K562 (cell line): Measurements from ENCODE around the gene PCF11. TPM values are rescaled to one million over a fixed set of nuclear protein-coding genes. Genes with fewer than 3 reads are reported as not detected.

Source experiments
- DIDO1 ChIP-seq: fragments of 450-650 bp; IDR thresholded peaks from 2 replicates; pipeline ENCODE4 v1.6.1; 2016; ENCODE audit warnings: low read depth, missing biosample characterization, missing genetic modification characterization
- JUNB ChIP-seq: fragments of 450-650 bp; formaldehyde crosslinking; conservative IDR thresholded peaks from 2 replicates; pipeline ENCODE4 v1.4.0; 2020; ENCODE audit warnings: mild to moderate bottlenecking
- PHTF2 ChIP-seq: fragments of 250-450 bp; sonication (Bioruptor Pico); IDR thresholded peaks from 2 replicates; pipeline ENCODE4 v1.5.0; 2021; ENCODE audit warnings: mild to moderate bottlenecking
- SRSF7 ChIP-seq: fragments of 200-400 bp; formaldehyde crosslinking; optimal IDR thresholded peaks from 2 replicates; pipeline ENCODE3; 2017; ENCODE audit warnings: mild to moderate bottlenecking, low read depth, low read length
- TAL1 ChIP-seq: fragments of 450-650 bp; IDR thresholded peaks from 2 replicates; pipeline ENCODE4 v1.6.1; 2016; ENCODE audit warnings: mild to moderate bottlenecking
- polyA plus RNA-seq, 8 experiments: library from polyadenylated mRNA; depleted of rRNA in 4 of 8; stranded (reverse) in 5 of 8; unstranded in 3 of 8; fragments of >200 nt; fragmentation: Nextera tagmentation in 2 of 8; fragmentation: Illumina TruSeq in 1 of 8; extraction: Ambion mirVana in 2 of 8; extraction: Trizol in 1 of 8; gene quantifications; 2 replicates each; pipeline versions ENCODE4 v1.2.1 to v1.2.3, GENCODE V29; 2011 to 2014; ENCODE audit warnings: inconsistent platforms in 1 of 8, missing spikeins in 1 of 8
- total RNA-seq, 7 experiments: library from RNA; depleted of rRNA in 6 of 7; stranded (reverse); fragments of >200 nt in 6 of 7; fragmentation: Illumina TruSeq in 2 of 7; extraction: Trizol in 2 of 7; gene quantifications; 2 replicates each; pipeline versions ENCODE4 v1.2.1 to v1.2.3, GENCODE V29; 2011 to 2021; ENCODE audit warnings: low replicate concordance in 1 of 7
- TF ChIP-seq, protein P1 (sequence below): fragments of 450-650 bp; IDR thresholded peaks from 2 replicates; pipeline ENCODE4 v1.6.1; 2016; ENCODE audit warnings: low read depth

The PCF11 gene
- total and polyA plus RNA-seq, 9 of the 15 experiments (the other 6 are each of a cell fraction or from before 2014, with no cell fraction given): 9.3 to 91.6 (median 54.4) TPM

DNA sequence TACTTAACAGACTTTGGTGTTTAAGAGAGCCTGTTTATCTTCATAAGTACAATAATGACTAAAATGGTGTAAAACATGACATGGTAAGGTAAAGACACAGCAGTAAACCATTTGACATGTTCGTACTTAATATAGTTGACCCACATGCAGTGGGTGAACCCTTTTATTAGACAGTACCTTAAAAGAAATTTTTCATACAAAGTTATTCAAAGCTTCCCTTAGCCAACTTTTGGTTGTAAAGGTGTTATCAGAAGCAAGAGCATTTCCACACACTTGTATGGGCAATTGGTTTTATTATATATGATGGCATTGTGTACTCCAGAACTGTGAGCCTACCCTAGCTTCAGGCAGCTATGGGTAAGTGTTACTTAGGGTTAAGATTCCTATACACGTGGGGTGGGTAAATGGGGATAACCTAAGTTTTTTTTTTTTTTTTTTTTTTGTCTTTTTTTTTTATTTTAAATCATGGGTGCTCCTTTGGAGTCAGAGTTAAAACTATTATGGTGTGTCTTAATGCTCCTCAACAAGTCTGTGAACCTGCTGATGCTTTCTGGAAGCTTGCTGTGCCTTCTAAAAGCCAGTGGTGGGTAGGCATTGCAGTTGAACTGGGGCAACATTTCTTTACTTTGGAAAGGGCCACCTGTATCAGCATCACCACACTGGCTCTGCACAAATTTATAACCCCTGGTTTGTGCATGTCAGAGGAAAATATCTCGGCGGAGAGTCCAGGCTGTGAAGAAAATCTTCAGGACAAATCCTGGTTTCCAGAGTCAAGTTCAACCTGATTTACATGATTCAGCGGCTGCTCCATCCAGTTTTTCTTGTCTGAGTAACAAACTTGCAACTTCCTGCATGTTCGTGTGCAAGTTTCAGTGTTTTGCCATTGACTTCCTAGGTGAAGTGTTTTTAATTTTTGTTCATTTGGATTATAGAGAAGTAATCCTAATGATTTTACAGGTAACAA lies 3.3 kb downstream of the PCF11 start (continued):
- TF ChIP-seq, protein P1, sequence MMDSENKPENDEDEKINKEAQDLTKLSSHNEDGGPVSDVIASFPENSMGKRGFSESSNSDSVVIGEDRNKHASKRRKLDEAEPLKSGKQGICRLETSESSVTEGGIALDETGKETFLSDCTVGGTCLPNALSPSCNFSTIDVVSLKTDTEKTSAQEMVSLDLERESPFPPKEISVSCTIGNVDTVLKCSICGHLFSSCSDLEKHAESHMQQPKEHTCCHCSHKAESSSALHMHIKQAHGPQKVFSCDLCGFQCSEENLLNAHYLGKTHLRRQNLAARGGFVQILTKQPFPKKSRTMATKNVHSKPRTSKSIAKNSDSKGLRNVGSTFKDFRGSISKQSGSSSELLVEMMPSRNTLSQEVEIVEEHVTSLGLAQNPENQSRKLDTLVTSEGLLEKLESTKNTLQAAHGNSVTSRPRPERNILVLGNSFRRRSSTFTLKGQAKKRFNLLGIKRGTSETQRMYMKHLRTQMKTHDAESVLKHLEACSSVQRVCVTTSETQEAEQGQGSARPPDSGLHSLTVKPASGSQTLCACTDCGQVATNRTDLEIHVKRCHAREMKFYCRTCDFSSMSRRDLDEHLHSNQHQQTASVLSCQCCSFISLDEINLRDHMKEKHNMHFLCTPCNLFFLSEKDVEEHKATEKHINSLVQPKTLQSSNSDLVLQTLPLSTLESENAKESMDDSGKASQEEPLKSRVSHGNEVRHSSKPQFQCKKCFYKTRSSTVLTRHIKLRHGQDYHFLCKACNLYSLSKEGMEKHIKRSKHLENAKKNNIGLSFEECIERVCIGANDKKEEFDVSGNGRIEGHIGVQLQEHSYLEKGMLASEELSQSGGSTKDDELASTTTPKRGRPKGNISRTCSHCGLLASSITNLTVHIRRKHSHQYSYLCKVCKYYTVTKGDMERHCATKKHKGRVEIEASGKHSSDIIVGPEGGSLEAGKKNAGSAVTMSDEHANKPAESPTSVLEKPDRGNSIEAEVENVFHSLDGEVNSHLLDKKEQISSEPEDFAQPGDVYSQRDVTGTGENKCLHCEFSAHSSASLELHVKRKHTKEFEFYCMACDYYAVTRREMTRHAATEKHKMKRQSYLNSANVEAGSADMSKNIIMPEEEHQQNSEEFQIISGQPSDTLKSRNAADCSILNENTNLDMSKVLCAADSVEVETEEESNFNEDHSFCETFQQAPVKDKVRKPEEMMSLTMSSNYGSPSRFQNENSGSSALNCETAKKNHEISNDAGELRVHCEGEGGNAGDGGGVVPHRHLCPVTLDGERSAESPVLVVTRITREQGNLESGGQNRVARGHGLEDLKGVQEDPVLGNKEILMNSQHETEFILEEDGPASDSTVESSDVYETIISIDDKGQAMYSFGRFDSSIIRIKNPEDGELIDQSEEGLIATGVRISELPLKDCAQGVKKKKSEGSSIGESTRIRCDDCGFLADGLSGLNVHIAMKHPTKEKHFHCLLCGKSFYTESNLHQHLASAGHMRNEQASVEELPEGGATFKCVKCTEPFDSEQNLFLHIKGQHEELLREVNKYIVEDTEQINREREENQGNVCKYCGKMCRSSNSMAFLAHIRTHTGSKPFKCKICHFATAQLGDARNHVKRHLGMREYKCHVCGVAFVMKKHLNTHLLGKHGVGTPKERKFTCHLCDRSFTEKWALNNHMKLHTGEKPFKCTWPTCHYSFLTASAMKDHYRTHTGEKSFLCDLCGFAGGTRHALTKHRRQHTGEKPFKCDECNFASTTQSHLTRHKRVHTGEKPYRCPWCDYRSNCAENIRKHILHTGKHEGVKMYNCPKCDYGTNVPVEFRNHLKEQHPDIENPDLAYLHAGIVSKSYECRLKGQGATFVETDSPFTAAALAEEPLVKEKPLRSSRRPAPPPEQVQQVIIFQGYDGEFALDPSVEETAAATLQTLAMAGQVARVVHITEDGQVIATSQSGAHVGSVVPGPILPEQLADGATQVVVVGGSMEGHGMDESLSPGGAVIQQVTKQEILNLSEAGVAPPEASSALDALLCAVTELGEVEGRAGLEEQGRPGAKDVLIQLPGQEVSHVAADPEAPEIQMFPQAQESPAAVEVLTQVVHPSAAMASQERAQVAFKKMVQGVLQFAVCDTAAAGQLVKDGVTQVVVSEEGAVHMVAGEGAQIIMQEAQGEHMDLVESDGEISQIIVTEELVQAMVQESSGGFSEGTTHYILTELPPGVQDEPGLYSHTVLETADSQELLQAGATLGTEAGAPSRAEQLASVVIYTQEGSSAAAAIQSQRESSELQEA: no peak
- no peak for TF ChIP-seq SRSF7
- TF ChIP-seq JUNB: no peak
- TF ChIP-seq PHTF2 (CRISPR knock-in tag): no peak
- TF ChIP-seq DIDO1 (tag): no peak
- TF ChIP-seq TAL1: no peak
